IMR-90 (cell line): ENCODE measurements around the gene VEZT.

Experiments used
- BHLHE40 ChIP-seq: fragments of 150-350 bp; IDR thresholded peaks from 2 replicates; pipeline ENCODE4 v1.6.1; 2016; ENCODE audit warnings: mild to moderate bottlenecking, low read depth, low read length
- FOS ChIP-seq: fragments of 150-350 bp; IDR thresholded peaks from 2 replicates; pipeline ENCODE4 v1.6.1; 2016; ENCODE audit warnings: low read depth, low read length
- MXI1 ChIP-seq: IDR thresholded peaks from 2 replicates; pipeline ENCODE4 v1.6.1; 2012; ENCODE audit warnings: low read depth, mild to moderate bottlenecking, low read length, moderate library complexity, borderline replicate concordance
- NFE2L2 ChIP-seq: fragments of 150-350 bp; IDR thresholded peaks from 2 replicates; pipeline ENCODE4 v1.6.1; 2016; ENCODE audit warnings: low read depth, mild to moderate bottlenecking, low read length
- POLR2A ChIP-seq: IDR thresholded peaks from 2 replicates; pipeline ENCODE4 v1.6.1; 2012; ENCODE audit warnings: mild to moderate bottlenecking, low read depth, low read length
- RCOR1 ChIP-seq: IDR thresholded peaks from 2 replicates; pipeline ENCODE4 v1.6.1; 2012; ENCODE audit warnings: mild to moderate bottlenecking, low read length, improper control_type of control experiment; ENCODE audit not compliant: insufficient replicate concordance
- TF ChIP-seq, protein P1 (sequence below): conservative IDR thresholded peaks from 2 replicates; pipeline ENCODE4 v1.5.1; 2012; ENCODE audit warnings: mild to moderate bottlenecking, low read depth, low read length, improper control_type of control experiment
- TF ChIP-seq, protein P2 (sequence below): fragments of 150-350 bp; IDR thresholded peaks from 2 replicates; pipeline ENCODE4 v1.6.1; 2017; ENCODE audit warnings: mild to moderate bottlenecking, antibody characterized with exemption, low read length, low read depth

DNA sequence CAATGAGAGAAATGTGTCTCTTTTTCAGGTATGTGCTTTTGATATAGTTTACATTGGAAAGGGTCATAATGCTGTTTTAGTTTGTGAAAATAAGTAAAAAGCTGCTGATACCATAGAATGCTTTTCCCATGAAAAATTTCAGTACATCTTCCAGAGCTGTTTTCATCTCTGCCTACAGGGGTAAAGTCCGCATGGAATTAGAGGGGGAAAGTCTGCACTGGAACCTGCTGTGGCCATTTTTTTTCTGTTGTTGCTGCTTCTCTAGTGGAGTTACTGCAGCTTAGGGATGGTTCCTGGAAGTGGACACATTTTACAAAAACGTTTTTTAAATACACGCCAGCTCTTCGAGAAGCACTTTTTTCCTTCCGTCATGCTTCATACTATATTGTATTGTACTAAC, 81.3 kb downstream of the VEZT start:
- TF ChIP-seq FOS, result no peak
- TF ChIP-seq, protein P1, sequence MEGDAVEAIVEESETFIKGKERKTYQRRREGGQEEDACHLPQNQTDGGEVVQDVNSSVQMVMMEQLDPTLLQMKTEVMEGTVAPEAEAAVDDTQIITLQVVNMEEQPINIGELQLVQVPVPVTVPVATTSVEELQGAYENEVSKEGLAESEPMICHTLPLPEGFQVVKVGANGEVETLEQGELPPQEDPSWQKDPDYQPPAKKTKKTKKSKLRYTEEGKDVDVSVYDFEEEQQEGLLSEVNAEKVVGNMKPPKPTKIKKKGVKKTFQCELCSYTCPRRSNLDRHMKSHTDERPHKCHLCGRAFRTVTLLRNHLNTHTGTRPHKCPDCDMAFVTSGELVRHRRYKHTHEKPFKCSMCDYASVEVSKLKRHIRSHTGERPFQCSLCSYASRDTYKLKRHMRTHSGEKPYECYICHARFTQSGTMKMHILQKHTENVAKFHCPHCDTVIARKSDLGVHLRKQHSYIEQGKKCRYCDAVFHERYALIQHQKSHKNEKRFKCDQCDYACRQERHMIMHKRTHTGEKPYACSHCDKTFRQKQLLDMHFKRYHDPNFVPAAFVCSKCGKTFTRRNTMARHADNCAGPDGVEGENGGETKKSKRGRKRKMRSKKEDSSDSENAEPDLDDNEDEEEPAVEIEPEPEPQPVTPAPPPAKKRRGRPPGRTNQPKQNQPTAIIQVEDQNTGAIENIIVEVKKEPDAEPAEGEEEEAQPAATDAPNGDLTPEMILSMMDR, result no peak
- TF ChIP-seq POLR2A, result no peak
- TF ChIP-seq NFE2L2, result no peak
- no peak for TF ChIP-seq RCOR1
- no peak for TF ChIP-seq BHLHE40
- no peak for TF ChIP-seq MXI1
- TF ChIP-seq, protein P2, sequence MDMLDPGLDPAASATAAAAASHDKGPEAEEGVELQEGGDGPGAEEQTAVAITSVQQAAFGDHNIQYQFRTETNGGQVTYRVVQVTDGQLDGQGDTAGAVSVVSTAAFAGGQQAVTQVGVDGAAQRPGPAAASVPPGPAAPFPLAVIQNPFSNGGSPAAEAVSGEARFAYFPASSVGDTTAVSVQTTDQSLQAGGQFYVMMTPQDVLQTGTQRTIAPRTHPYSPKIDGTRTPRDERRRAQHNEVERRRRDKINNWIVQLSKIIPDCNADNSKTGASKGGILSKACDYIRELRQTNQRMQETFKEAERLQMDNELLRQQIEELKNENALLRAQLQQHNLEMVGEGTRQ, result no peak
